HepG2 (cell line): ENCODE data around the gene HDGF. TPM values are rescaled to one million over a fixed set of nuclear protein-coding genes. Genes with fewer than 3 reads are reported as not detected.

ENCODE experiments used
- ATAC-seq: fragments of 200-7000 bp; cut with Tn5 transposase; 3 replicates; pipeline ENCODE4 v1.9.1; 2020; ENCODE audit warnings: mild to moderate bottlenecking, moderate library complexity
- BruUV-seq: library from RNA; stranded (reverse); fragments of 400-500 nt; replicated peaks from 2 replicates; lab custom pipeline; 2021; lab: Mats Ljungman, UMichigan
- CTCF ChIA-PET: fragments of 300-600 bp; formaldehyde crosslinking; extraction: SDS; loops from one replicate; lab custom pipeline; 2021; ENCODE audit warnings: low total read pairs, inconsistent platforms, low intra/inter-chr PET ratio; lab: Yijun Ruan, JAX
- POLR2A ChIA-PET: fragments of 350-600 bp; sonication (Branson Sonifier 250); formaldehyde crosslinking; loops from one replicate; lab custom pipeline; 2020; ENCODE audit warnings: antibody characterized with exemption, inconsistent platforms; lab: Yijun Ruan, JAX
- DNase-seq: peaks from one replicate; pipeline ENCODE4 v3.0.0-alpha.2; 2015; ENCODE audit warnings: low spot score
- FAIRE-seq: peaks from 3 replicates; lab custom pipeline; 2011; peaks lifted over from hg19 to GRCh38; lab: Jason Lieb, UNC
- H2AFZ ChIP-seq: one replicate; pipeline ENCODE4 v1.6.1; 2011; ENCODE audit warnings: low read length, inconsistent platforms
- H3K27ac ChIP-seq: fragments of 300-600 bp; 3 replicates; pipeline ENCODE4 v1.8.0; 2011; ENCODE audit warnings: mixed run types, mild to moderate bottlenecking, mixed read lengths, low read length, inconsistent platforms; ENCODE audit not compliant: insufficient read depth; ENCODE audit errors: extremely low read length
- H3K27me3 ChIP-seq, 2 experiments: fragments of 200-600 bp in 1 of 2; 2 replicates in 1 of 2; 3 replicates in 1 of 2; pipeline versions ENCODE4 v1.6.0 to v1.8.0; 2011; ENCODE audit warnings: low read length in 2 of 2, mild to moderate bottlenecking in 2 of 2, moderate library complexity in 2 of 2, inconsistent platforms in 1 of 2; ENCODE audit not compliant: insufficient read depth in 2 of 2, control insufficient read depth in 1 of 2
- H3K36me3 ChIP-seq, 2 experiments: fragments of 200-600 bp in 1 of 2; replicated peaks in 1 of 2; 2 replicates in 1 of 2; 3 replicates in 1 of 2; pipeline versions ENCODE4 v1.5.1 to v1.8.0; 2011; ENCODE audit warnings: low read length in 2 of 2, inconsistent platforms in 1 of 2; ENCODE audit not compliant: insufficient read depth in 2 of 2, control insufficient read depth in 1 of 2
- H3K4me1 ChIP-seq: 2 replicates; pipeline ENCODE4 v1.5.1; 2012; ENCODE audit warnings: low read length, inconsistent platforms; ENCODE audit not compliant: insufficient read depth
- H3K4me2 ChIP-seq: 2 replicates; pipeline ENCODE4 v1.6.0; 2011; ENCODE audit warnings: low read depth, low read length, inconsistent platforms
- H3K4me3 ChIP-seq, 3 experiments: fragments of 200-600 bp in 1 of 3; sonication (generic), shearing (Covaris generic) in 1 of 3; replicated peaks in 1 of 3; 2 replicates each; pipeline ENCODE4 v1.5.1; 2011 to 2016; ENCODE audit warnings: low read length in 3 of 3, inconsistent platforms in 2 of 3, low read depth in 2 of 3, mild to moderate bottlenecking in 2 of 3, control low read depth in 1 of 3, mixed read lengths in 1 of 3; ENCODE audit not compliant: insufficient read depth in 1 of 3
- H3K79me2 ChIP-seq: one replicate; pipeline ENCODE4 v1.6.1; 2011; ENCODE audit warnings: low read length, inconsistent platforms; ENCODE audit not compliant: insufficient read depth
- H3K9ac ChIP-seq: 2 replicates; pipeline ENCODE4 v1.6.0; 2011; ENCODE audit warnings: mild to moderate bottlenecking, low read depth, low read length, inconsistent platforms; ENCODE audit not compliant: insufficient read depth
- H3K9me3 ChIP-seq: 2 replicates; pipeline ENCODE4 v1.5.1; 2012; ENCODE audit warnings: mild to moderate bottlenecking, low read length
- H4K20me1 ChIP-seq: 2 replicates; pipeline ENCODE4 v1.6.0; 2011; ENCODE audit warnings: inconsistent platforms, mild to moderate bottlenecking, low read length, moderate library complexity; ENCODE audit not compliant: insufficient read depth
- BORCS8-MEF2B ChIP-seq: sonication (generic); formaldehyde crosslinking; IDR thresholded peaks from 2 replicates; pipeline ENCODE4 v1.8.0; 2022; ENCODE audit warnings: mild to moderate bottlenecking, missing genetic modification reagents
- CSRNP1 ChIP-seq: sonication (generic); formaldehyde crosslinking; IDR thresholded peaks from 2 replicates; pipeline ENCODE4 v1.8.1; 2023; ENCODE audit warnings: mild to moderate bottlenecking, missing genetic modification reagents
- FUBP1 ChIP-seq: sonication (generic); formaldehyde crosslinking; IDR thresholded peaks from 2 replicates; pipeline ENCODE4 v1.5.1; 2020; ENCODE audit warnings: missing genetic modification reagents, mild to moderate bottlenecking, borderline replicate concordance
- HNF4A ChIP-seq: sonication (generic); formaldehyde crosslinking; IDR thresholded peaks from 2 replicates; pipeline ENCODE4 v1.4.0; 2020; ENCODE audit warnings: missing genetic modification reagents
- RXRA ChIP-seq: sonication (generic); formaldehyde crosslinking; IDR thresholded peaks from 2 replicates; pipeline ENCODE4 v1.5.1; 2020; ENCODE audit warnings: missing genetic modification reagents
- SMAD3 ChIP-seq: sonication (generic); formaldehyde crosslinking; IDR thresholded peaks from 2 replicates; pipeline ENCODE4 v1.4.0; 2020; ENCODE audit warnings: missing genetic modification reagents
- ZFY ChIP-seq: sonication (generic); formaldehyde crosslinking; IDR thresholded peaks from 2 replicates; pipeline ENCODE4 v1.4.0; 2020; ENCODE audit warnings: missing genetic modification reagents
- ZNF510 ChIP-seq: sonication (generic); formaldehyde crosslinking; IDR thresholded peaks from 2 replicates; pipeline ENCODE4 v1.4.0; 2020; ENCODE audit warnings: low read depth, mild to moderate bottlenecking, missing genetic modification reagents
- ZNF580 ChIP-seq: IDR thresholded peaks from 2 replicates; pipeline ENCODE4 v1.6.1; 2016; ENCODE audit warnings: low read depth, borderline replicate concordance
- ZNF781 ChIP-seq: sonication (generic); formaldehyde crosslinking; IDR thresholded peaks from 2 replicates; pipeline ENCODE4 v1.5.1; 2020; ENCODE audit warnings: borderline replicate concordance, mild to moderate bottlenecking, missing genetic modification reagents; ENCODE audit errors: not compliant biosample characterization
- ZSCAN25 ChIP-seq: sonication (generic); formaldehyde crosslinking; IDR thresholded peaks from 2 replicates; pipeline ENCODE4 v1.8.0; 2022; ENCODE audit warnings: mild to moderate bottlenecking, missing genetic modification reagents
- WGBS: methylation state at CpG from one replicate; pipeline ENCODE4 v1.1.6; 2017; ENCODE audit warnings: low lambda C conversion rate; 5-methylcytosine and 5-hydroxymethylcytosine counted together
- in situ Hi-C: cut with HindIII; loops from 2 replicates; pipeline ENCODE4 v1.10.0; 2017; ENCODE audit warnings: low pct_unique_long_range_greater_than_20kb; ENCODE audit not compliant: extremely low pct_ligation_motif_present
- intact Hi-C: fragments of 100-400 bp; cut with micrococcal nuclease; formaldehyde crosslinking; loops from one replicate; pipeline ENCODE4 v1.10.0; 2022; ENCODE audit not compliant: unreplicated experiment
- polyA plus RNA-seq, 8 experiments: library from polyadenylated mRNA; depleted of rRNA in 3 of 8; stranded (reverse) in 7 of 8; unstranded in 1 of 8; fragments of >200 nt; fragmentation: Illumina TruSeq in 4 of 8; extraction: Trizol in 4 of 8; gene quantifications; 2 replicates each; pipeline versions ENCODE4 v1.2.1 to v1.2.3, GENCODE V29; 2011 to 2016; ENCODE audit warnings: low read depth in 4 of 8, missing spikeins in 1 of 8, mixed read lengths in 1 of 8; ENCODE audit not compliant: insufficient read depth in 1 of 8
- total RNA-seq, 5 experiments: library from RNA; depleted of rRNA; stranded (reverse); fragments of >200 nt; fragmentation: Illumina TruSeq; extraction: Trizol; gene quantifications; 2 replicates each; pipeline ENCODE4 v1.2.3, GENCODE V29; 2016; ENCODE audit warnings: low read depth in 1 of 5
- TF ChIP-seq, protein P1 (sequence below): sonication (generic); formaldehyde crosslinking; IDR thresholded peaks from 2 replicates; pipeline ENCODE4 v1.5.1; 2020; ENCODE audit warnings: mild to moderate bottlenecking, missing genetic modification reagents
- TF ChIP-seq, protein P2 (sequence below): sonication (generic); formaldehyde crosslinking; IDR thresholded peaks from 2 replicates; pipeline ENCODE4 v1.4.0; 2020; ENCODE audit warnings: missing genetic modification reagents

HDGF gene
- total and polyA plus RNA-seq, 2 of the 13 experiments (the other 11 are each of a cell fraction or from before 2014, with no cell fraction given): 156 to 196 TPM

DNA sequence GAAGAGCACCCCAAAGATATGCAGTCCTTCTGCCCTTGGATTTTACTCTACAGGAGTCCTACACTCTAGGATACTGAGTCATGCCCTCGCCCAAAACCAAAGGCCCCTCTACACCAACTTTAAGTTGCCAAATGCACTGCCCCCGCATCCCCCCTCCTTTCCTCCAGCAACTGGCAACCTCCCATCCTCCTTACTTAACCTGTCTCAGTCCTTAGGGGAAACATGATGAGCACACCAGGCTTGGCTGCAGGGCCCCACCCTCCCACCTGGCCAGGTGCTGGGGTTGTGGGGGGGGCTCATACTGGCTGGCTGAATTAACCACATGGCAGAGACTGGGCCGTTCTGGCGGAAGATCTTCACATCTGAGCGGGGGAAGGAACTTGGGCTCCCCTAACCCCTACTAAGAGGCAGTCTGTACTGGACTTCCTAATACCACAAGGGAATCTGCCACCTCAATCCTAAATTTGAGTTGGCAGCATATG is 1.2 kb downstream of the HDGF start (continued):
- TF ChIP-seq CSRNP1 (CRISPR knock-in tag): no peak
- peak; percentile 42 for TF ChIP-seq ZNF781 (CRISPR knock-in tag)
- TF ChIP-seq, protein P1, sequence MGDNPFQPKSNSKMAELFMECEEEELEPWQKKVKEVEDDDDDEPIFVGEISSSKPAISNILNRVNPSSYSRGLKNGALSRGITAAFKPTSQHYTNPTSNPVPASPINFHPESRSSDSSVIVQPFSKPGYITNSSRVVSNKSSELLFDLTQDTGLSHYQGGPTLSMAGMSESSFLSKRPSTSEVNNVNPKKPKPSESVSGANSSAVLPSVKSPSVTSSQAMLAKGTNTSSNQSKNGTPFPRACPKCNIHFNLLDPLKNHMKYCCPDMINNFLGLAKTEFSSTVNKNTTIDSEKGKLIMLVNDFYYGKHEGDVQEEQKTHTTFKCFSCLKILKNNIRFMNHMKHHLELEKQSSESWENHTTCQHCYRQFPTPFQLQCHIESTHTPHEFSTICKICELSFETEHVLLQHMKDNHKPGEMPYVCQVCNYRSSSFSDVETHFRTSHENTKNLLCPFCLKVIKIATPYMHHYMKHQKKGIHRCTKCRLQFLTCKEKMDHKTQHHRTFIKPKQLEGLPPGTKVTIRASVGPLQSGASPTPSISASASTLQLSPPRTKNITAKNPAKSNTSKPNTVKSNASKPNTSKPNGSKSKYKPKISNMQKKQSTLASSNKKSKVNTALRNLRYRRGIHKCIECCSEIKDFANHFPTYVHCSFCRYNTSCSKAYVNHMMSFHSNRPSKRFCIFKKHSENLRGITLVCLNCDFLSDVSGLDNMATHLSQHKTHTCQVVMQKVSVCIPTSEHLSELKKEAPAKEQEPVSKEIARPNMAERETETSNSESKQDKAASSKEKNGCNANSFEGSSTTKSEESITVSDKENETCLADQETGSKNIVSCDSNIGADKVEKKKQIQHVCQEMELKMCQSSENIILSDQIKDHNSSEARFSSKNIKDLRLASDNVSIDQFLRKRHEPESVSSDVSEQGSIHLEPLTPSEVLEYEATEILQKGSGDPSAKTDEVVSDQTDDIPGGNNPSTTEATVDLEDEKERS (CRISPR knock-in tag): no peak
- TF ChIP-seq, all 625 proteins: peak for 13

GRCh38 chr1:156749419-156750118 is 1.9 kb downstream of the HDGF start:
- intact Hi-C loops: loop anchor here (2.0 kb wide), 1 partner anchor 21 kb away; the partner anchor contains the start of genes ISG20L2 and METTL25B
- no peaks in the 10 kb centered on the region for H3K9me3 ChIP-seq
- 3% methylated on average over 5 of the region's 8 CpGs for WGBS
- peak; percentile 77 for FAIRE-seq
- BruUV-seq: no TSS peak
- ChIA-PET POLR2A (interaction anchor here (0.5 to 4.5 kb wide), 4 partner anchors 8 to 224 kb away, joined by 3 to 67 read pairs (median 36); partner anchors contain the start of genes ISG20L2, METTL25B, MRPL24 and PRCC), CTCF (no interaction called here)
- peak; percentile 4 for ATAC-seq
- peak overlapping the region; percentile 95 for H3K9ac ChIP-seq
- H3K79me2 ChIP-seq: peaks cover 75% of the 10 kb centered on the region
- H4K20me1 ChIP-seq: peaks cover 13% of the 10 kb centered on the region
- H3K27ac ChIP-seq: peak overlapping the region; percentile 100
- peak; percentile 41 for DNase-seq
- peaks cover 53% of the 10 kb centered on the region for H3K4me1 ChIP-seq
- H2AFZ ChIP-seq: no peak overlapping the region
- peak overlapping the region; percentile 98 for H3K4me2 ChIP-seq
- H3K4me3 ChIP-seq: peak overlapping the region; percentile 87 to 90 (median 88)
- H3K36me3 ChIP-seq: peaks cover 3 to 12% of the 10 kb centered on the region in 2 experiments; a peak in 3 of 5 replicates
- in situ Hi-C loops: no loop called here
- H3K27me3 ChIP-seq: no peaks in the 10 kb centered on the region; a peak in 1 of 5 replicates
- TF ChIP-seq ZNF580 (CRISPR knock-in tag): 0 out of 2 replicates have a peak, but pooled peaks have one; percentile 10
- no peak for TF ChIP-seq ZNF510 (CRISPR knock-in tag)
- TF ChIP-seq HNF4A: peak; percentile 88
- TF ChIP-seq BORCS8-MEF2B (CRISPR knock-in tag): 0 out of 2 replicates have a peak, but pooled peaks have one; percentile 7
- TF ChIP-seq SMAD3: no peak
- TF ChIP-seq, protein P2, sequence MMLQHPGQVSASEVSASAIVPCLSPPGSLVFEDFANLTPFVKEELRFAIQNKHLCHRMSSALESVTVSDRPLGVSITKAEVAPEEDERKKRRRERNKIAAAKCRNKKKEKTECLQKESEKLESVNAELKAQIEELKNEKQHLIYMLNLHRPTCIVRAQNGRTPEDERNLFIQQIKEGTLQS (CRISPR knock-in tag): no peak
- TF ChIP-seq FUBP1: no peak
- peak; percentile 65; the same call in 1 of the 2 replicates for TF ChIP-seq RXRA (CRISPR knock-in tag)
- no peak for TF ChIP-seq ZSCAN25
- peak; percentile 66 for TF ChIP-seq ZFY (CRISPR knock-in tag)
